OCI-LY1 (cell line): ENCODE data around the gene PSMD1.

ENCODE experiments used
- H2AFZ ChIP-seq: fragments of 200-600 bp; sonication (generic), shearing (Covaris generic); 2 replicates; pipeline ENCODE4 v1.6.0; 2014; ENCODE audit warnings: antibody characterized with exemption, mild to moderate bottlenecking, low read length
- H3F3A ChIP-seq: fragments of 200-600 bp; sonication (generic), shearing (Covaris generic); 2 replicates; pipeline ENCODE4 v1.6.0; 2014; ENCODE audit warnings: mild to moderate bottlenecking, antibody characterized with exemption, low read length, moderate library complexity; ENCODE audit not compliant: insufficient read depth
- H3K27ac ChIP-seq: fragments of 200-600 bp; sonication (generic); 2 replicates; pipeline ENCODE4 v1.5.1; 2014; ENCODE audit warnings: low read length, mixed run types, mild to moderate bottlenecking, low read depth; ENCODE audit not compliant: poor library complexity, severe bottlenecking
- H3K27me3 ChIP-seq: fragments of 200-600 bp; sonication (generic); 2 replicates; pipeline ENCODE4 v1.6.0; 2014; ENCODE audit warnings: antibody characterized with exemption, mild to moderate bottlenecking, low read length, moderate library complexity; ENCODE audit not compliant: insufficient read depth
- H3K36me3 ChIP-seq: fragments of 200-600 bp; sonication (generic); 2 replicates; pipeline ENCODE4 v1.6.1; 2014; ENCODE audit warnings: mild to moderate bottlenecking, antibody characterized with exemption, low read length, moderate library complexity, mixed read lengths; ENCODE audit not compliant: insufficient read depth
- H3K4me1 ChIP-seq: fragments of 200-600 bp; sonication (generic); 2 replicates; pipeline ENCODE4 v1.5.1; 2014; ENCODE audit warnings: mild to moderate bottlenecking, low read length, moderate library complexity; ENCODE audit not compliant: insufficient read depth, severe bottlenecking
- H3K4me2 ChIP-seq: fragments of 200-600 bp; sonication (generic), shearing (Covaris generic); 2 replicates; pipeline ENCODE4 v1.6.1; 2014; ENCODE audit warnings: low read length
- H3K4me3 ChIP-seq: fragments of 200-600 bp; sonication (generic); 2 replicates; pipeline ENCODE4 v1.5.1; 2014; ENCODE audit warnings: low read length, low read depth, mild to moderate bottlenecking, mixed read lengths; ENCODE audit not compliant: poor library complexity, severe bottlenecking
- H3K79me2 ChIP-seq: fragments of 200-600 bp; shearing (Covaris generic); 2 replicates; pipeline ENCODE4 v1.6.1; 2016; ENCODE audit warnings: mixed run types, low read length, mixed read lengths; ENCODE audit not compliant: insufficient read depth
- H3K9ac ChIP-seq: fragments of 200-600 bp; sonication (generic), shearing (Covaris generic); 2 replicates; pipeline ENCODE4 v1.6.1; 2014; ENCODE audit warnings: mild to moderate bottlenecking, low read length, mixed read lengths
- H3K9me2 ChIP-seq: fragments of 200-600 bp; sonication (generic), shearing (Covaris generic); 2 replicates; pipeline ENCODE4 v1.6.1; 2014; ENCODE audit warnings: low read depth, mild to moderate bottlenecking, low read length, mixed read lengths
- H3K9me3 ChIP-seq: fragments of 200-600 bp; shearing (Covaris generic); 2 replicates; pipeline ENCODE4 v1.6.1; 2014; ENCODE audit warnings: low read length, mixed read lengths
- H4K20me1 ChIP-seq: fragments of 200-600 bp; sonication (generic), shearing (Covaris generic); 2 replicates; pipeline ENCODE4 v1.6.0; 2016; ENCODE audit warnings: mild to moderate bottlenecking, low read length; ENCODE audit not compliant: insufficient read depth
- EZH2 ChIP-seq: fragments of 200-600 bp; sonication (generic), shearing (Covaris generic); IDR thresholded peaks from 2 replicates; pipeline ENCODE4 v1.8.0; 2017; ENCODE audit warnings: borderline replicate concordance, mixed run types, mild to moderate bottlenecking, antibody characterized with exemption, low read length, moderate library complexity, mixed read lengths
- TF ChIP-seq, protein P1 (sequence below): fragments of 200-600 bp; sonication (generic), shearing (Covaris generic); IDR thresholded peaks from 2 replicates; pipeline ENCODE4 v1.5.1; 2017; ENCODE audit warnings: mild to moderate bottlenecking, antibody characterized with exemption, low read length, moderate library complexity, mixed read lengths

The PSMD1 gene

DNA sequence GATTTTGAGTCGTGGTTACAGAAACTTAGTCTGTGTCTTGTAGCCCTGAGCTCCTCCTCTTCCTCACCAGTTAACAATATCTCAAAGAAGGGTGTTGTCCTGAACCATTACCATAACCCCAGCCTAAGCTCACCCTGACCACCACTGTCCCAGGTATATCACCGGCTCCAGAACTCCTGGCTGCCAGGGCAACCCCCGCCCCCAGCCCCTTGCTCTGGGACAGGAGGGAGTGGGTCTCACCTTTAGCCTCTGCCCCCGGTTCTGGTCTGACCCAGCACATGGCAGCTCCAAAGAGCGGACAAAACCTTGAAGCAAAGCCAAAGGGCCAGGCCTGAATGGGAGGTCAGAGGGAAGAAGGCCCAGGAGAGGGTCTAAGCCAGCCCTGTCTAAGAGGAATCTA lies 5.6 kb upstream of the PSMD1 start:
- Histone ChIP-seq H2AFZ (no peak overlapping the region), H3K4me3 (no peak overlapping the region), H3K4me2 (no peak overlapping the region), H3K27me3 (0 out of 2 replicates have a peak, but pooled peaks cover 3% of the 10 kb centered on the region), H3K9me2 (no peaks in the 10 kb centered on the region), H3K36me3 (no peaks in the 10 kb centered on the region), H3K9ac (no peak overlapping the region), H3K4me1 (peaks cover 10% of the 10 kb centered on the region), H4K20me1 (no peaks in the 10 kb centered on the region), H3K9me3 (no peaks in the 10 kb centered on the region), H3F3A (no peaks in the 10 kb centered on the region), H3K79me2 (no peaks in the 10 kb centered on the region), H3K27ac (no peak overlapping the region)
- TF ChIP-seq, protein P1, sequence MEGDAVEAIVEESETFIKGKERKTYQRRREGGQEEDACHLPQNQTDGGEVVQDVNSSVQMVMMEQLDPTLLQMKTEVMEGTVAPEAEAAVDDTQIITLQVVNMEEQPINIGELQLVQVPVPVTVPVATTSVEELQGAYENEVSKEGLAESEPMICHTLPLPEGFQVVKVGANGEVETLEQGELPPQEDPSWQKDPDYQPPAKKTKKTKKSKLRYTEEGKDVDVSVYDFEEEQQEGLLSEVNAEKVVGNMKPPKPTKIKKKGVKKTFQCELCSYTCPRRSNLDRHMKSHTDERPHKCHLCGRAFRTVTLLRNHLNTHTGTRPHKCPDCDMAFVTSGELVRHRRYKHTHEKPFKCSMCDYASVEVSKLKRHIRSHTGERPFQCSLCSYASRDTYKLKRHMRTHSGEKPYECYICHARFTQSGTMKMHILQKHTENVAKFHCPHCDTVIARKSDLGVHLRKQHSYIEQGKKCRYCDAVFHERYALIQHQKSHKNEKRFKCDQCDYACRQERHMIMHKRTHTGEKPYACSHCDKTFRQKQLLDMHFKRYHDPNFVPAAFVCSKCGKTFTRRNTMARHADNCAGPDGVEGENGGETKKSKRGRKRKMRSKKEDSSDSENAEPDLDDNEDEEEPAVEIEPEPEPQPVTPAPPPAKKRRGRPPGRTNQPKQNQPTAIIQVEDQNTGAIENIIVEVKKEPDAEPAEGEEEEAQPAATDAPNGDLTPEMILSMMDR = no peak
- TF ChIP-seq EZH2 = no peak

DNA sequence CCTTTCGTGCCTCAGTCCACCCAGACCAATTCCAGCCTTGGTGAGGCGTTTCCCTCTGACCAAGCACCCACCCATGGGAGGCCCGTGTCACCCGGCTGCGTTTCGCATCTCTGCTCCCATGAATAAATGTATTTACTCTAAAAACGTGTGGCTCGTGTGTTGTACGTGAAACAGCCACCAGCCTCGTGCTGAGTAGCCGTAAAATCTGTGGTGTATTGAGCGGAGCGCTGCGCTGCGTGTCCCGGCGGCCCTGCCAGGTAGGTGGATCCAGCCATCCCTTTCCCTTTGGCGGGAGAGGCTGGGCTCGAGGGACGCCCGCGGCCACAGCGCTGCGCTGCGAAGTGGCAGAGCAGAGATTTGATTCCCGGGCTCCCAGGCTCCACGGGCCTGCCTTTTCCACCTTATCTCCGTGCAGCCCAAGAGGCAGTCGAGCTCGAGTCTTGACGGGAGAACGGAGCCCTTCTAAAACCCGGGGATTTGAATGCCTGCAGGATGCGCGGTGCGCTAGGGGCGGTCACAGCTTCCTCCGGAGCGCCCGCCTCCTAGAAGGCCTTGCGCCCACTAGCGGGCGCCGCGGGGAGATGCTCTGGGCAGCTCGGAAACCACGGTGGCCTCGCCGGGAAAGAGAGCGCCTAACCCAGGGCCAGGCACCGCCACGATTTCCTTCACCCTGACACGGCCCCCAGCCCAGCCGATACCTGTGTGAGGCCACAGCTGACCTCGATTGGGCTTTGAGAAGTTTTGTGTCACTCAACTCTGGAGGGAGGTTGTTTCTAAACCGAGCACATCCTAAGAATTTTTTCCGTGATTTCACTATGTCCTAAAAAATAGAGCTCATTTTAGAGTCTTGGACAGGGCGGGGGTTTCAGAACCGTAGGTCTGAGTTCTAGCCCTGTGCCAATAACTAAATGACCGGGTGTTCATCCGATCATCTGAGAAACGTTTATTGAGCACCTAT lies 3.9 kb upstream of the PSMD1 start:
- H3K9me3 ChIP-seq = no peaks in the 10 kb centered on the region
- no peaks in the 10 kb centered on the region for H4K20me1 ChIP-seq
- no peak overlapping the region for H3K27ac ChIP-seq
- no peaks in the 10 kb centered on the region for H3F3A ChIP-seq
- H2AFZ ChIP-seq = peak overlapping the region; percentile 66
- H3K4me2 ChIP-seq = peak overlapping the region; percentile 96
- peak overlapping the region; percentile 64 for H3K9ac ChIP-seq
- peaks cover 12% of the 10 kb centered on the region for H3K4me1 ChIP-seq
- peak overlapping the region; percentile 70 for H3K4me3 ChIP-seq
- TF ChIP-seq EZH2 = no peak
- TF ChIP-seq, protein P1 = peak; percentile 86
- H3K9me2 ChIP-seq = no peaks in the 10 kb centered on the region
- H3K27me3 ChIP-seq = 0 out of 2 replicates have a peak, but pooled peaks cover 3% of the 10 kb centered on the region
- no peaks in the 10 kb centered on the region for H3K36me3 ChIP-seq
- peaks cover 10% of the 10 kb centered on the region for H3K79me2 ChIP-seq

DNA sequence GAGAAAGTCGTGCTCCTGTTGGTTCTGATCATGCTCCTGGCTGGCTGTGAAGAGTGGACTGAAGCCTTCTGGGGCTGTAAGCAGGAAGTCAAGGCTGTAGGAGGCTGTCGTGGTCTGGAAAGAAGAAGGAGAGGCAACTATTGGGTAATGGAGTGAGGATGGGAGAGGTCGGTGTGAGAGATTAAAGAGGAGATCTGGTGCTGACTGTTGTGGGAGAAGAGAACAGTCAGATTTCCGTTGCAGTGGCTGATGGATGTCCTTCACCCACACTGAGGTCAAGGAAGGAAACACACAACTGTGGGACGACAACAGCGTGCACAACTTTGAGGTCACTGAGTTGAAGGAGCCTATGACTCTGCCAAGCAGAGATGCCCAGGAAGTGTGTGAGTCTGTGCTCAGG lies 2.8 kb upstream of the PSMD1 start:
- Histone ChIP-seq H4K20me1 (no peaks in the 10 kb centered on the region), H3K9ac (no peak overlapping the region), H3K9me3 (no peaks in the 10 kb centered on the region), H3K27me3 (no peaks in the 10 kb centered on the region), H3K4me1 (peaks cover 23% of the 10 kb centered on the region), H3K9me2 (no peaks in the 10 kb centered on the region), H2AFZ (no peak overlapping the region), H3K36me3 (peaks cover 2% of the 10 kb centered on the region; the same call in 1 of the 2 replicates), H3K4me2 (no peak overlapping the region), H3F3A (no peaks in the 10 kb centered on the region), H3K79me2 (peaks cover 20% of the 10 kb centered on the region), H3K27ac (no peak overlapping the region), H3K4me3 (no peak overlapping the region)
- no peak for TF ChIP-seq EZH2
- TF ChIP-seq, protein P1 = no peak
